ENCODE results near the gene NPAS3.

NPAS3 gene

DNA sequence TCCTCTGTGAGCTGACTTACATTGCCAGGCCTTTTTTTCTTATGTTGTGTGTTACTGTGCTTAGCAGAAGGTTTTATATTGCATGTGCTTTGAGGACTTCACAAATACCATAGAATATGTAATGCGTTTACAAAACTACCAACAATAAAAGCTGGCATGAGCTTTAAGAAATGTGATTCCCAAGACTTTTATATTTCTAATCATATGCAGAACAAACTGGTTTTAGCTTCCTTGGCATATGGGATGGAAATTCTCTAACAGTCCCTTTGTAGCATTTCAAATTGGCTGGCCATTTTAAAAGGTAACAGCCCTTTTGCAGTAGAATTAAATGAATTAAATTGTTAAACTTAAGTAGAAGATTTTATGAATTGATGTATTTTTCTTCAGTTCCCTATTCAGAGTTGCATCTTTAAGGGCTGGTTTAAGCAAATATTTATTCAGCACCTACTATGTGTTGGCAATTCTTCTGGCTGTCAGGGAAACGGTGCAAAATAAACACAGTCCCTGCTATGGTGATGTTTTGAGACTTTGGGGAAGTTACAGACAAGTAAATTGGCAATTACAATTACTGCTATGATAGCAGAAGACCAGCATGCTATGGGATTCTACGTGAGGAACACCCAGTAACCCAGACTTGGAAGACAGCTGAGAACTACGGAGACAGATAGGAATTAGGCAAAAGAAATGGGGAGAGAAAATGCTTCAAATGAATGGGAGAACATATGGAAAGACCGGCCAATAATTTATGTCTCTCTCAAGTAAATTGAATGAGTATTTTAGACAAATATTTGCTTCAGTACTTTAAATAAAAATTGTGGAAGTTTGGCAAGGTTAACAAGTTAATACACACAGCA is 565.8 kb downstream of the NPAS3 start:
- no peak for DNase-seq (ENCODE audit: low read depth)
- in situ Hi-C loops (cut with HindIII; ENCODE audit: low sequenced_read_pairs): no loop called here

DNA sequence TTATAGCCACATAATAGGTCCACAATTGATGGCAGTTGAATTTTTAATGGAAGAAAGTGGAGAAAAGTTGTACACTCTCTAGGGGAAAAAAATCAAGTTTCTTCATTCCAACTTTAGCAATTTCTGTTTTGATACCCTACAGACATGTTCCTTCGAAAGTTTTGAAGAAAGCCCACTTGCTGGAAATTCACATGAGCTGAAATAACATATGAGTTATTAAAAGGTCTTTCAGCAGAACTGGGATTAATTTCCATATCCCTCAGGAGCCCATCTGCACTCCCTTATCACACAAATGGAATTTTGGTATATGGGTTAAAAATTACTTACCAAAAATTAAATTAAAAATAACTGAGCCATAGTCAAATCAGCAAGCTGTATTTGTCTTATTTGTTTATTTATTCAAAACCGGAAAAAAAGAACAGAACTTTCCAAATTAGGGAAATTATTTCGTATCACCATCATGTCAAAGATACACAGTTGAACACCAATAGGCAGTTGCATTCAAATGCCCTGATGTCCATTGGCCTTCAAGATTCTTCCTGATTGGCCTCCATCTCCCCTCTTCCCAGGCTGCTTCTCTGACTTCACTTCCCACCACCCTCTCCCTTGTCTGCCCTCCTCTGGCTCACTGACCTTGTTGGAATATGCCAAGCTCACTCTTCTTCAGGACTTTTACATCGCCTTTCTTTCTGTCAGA is 566.7 kb downstream of the NPAS3 start:
- no peak overlapping the region for H3K4me3 ChIP-seq (ENCODE audit: low read depth, low read length)
- no peak for DNase-seq (ENCODE audit: low read depth)
- in situ Hi-C loops (cut with HindIII; ENCODE audit: low sequenced_read_pairs): no loop called here
- TF ChIP-seq, protein P1, sequence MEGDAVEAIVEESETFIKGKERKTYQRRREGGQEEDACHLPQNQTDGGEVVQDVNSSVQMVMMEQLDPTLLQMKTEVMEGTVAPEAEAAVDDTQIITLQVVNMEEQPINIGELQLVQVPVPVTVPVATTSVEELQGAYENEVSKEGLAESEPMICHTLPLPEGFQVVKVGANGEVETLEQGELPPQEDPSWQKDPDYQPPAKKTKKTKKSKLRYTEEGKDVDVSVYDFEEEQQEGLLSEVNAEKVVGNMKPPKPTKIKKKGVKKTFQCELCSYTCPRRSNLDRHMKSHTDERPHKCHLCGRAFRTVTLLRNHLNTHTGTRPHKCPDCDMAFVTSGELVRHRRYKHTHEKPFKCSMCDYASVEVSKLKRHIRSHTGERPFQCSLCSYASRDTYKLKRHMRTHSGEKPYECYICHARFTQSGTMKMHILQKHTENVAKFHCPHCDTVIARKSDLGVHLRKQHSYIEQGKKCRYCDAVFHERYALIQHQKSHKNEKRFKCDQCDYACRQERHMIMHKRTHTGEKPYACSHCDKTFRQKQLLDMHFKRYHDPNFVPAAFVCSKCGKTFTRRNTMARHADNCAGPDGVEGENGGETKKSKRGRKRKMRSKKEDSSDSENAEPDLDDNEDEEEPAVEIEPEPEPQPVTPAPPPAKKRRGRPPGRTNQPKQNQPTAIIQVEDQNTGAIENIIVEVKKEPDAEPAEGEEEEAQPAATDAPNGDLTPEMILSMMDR (IDR thresholded peaks at IDR 0.05; ENCODE audit: low read depth, low read length, missing control alignments): no peak

More for the DNA sequence above, 565.8 kb downstream of the NPAS3 start:
- TF ChIP-seq, protein P1 (IDR thresholded peaks at IDR 0.05; ENCODE audit: low read depth, low read length, missing control alignments): no peak
- no peak overlapping the region for H3K4me3 ChIP-seq (ENCODE audit: low read depth, low read length)

DNA sequence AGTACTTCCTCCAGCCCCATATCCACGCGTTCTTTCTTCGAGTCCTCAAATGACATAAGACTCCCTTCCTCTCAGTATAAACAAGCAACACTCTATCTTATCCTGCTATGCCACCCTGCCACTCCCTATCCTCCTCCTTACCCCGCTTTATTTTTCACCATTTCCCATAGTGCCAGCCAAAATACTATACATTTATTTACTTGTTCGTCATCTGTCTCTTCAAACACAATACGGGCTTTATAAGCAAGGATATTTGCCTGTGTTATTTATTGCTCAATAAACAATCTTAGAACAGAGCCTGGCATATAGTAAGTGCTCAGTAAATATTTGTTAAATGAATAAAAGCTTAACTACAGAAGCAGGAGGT is 567.3 kb downstream of the NPAS3 start:
- in situ Hi-C loops (cut with HindIII; ENCODE audit: low sequenced_read_pairs): no loop called here
- DNase-seq (ENCODE audit: low read depth): no peak
- TF ChIP-seq, protein P1 (IDR thresholded peaks at IDR 0.05; ENCODE audit: low read depth, low read length, missing control alignments): no peak

DNA sequence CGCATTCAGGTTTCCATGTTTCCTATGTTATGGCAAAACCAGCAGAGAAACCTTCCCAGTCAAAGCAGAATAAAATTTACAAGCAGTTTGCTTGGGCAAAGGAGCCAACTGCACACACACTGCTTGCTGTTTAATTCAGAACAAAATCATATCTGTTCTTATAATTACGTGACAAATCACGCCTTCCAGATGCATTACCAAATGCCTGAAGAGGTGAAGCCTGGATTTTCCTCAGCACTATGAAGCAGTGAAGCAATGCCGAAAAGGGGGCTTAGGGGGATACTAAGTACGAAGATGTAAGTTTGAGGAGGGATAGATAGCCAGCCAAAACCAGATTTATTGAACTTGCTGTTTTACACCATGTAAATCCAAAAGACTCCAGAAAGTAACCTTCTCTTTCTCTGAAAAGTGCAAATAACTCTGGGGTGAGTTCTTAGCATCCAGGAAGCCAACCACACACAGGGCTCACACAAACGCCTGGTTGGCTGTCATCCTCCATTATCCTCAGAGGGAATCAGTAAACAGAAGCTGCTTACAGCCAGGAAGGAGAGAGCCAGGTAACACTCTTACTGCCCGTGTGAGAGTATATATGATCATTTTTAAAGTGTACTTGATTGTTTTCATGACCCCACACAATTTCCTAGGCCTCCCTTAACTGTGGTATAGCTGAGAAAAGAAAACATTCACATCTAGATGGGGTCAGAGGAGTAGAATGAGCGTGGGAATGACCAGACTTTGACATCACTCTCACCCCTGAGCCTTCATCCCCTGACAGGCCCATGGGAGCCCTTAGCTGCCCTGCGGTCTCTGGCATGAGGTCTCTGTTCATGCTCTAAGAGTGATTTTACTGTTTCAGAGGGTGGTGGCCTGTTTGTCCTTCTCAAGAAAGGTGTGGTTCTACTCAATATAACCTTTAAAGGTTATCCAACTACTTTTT is 569.7 kb downstream of the NPAS3 start:
- no peak overlapping the region for H3K4me3 ChIP-seq (ENCODE audit: low read depth, low read length)
- in situ Hi-C loops (cut with HindIII; ENCODE audit: low sequenced_read_pairs): no loop called here
- DNase-seq (ENCODE audit: low read depth): no peak
- TF ChIP-seq, protein P1 (IDR thresholded peaks at IDR 0.05; ENCODE audit: low read depth, low read length, missing control alignments): no peak

More for the DNA sequence above, 567.3 kb downstream of the NPAS3 start:
- no peak overlapping the region for H3K4me3 ChIP-seq (ENCODE audit: low read depth, low read length)

DNA sequence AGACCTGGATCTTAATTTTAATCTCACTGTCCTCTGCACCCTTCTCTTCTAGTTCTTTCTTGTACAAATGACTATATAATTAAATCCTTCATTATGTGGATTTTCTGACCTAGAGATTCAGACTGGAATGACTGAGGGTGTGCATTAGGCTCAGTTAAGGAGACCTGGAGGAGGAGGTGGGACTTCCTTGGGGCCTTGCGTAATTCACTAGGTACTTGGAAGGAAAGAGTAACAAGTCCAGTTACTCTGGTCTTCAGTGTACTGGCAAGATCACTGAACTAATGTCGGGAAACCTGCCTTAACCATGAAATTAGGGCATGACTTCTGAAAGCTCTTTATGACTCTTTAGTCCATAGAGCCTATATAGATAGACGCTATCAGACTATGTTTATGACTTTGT is 570.8 kb downstream of the NPAS3 start:
- TF ChIP-seq, protein P1 (IDR thresholded peaks at IDR 0.05; ENCODE audit: low read depth, low read length, missing control alignments): no peak
- in situ Hi-C loops (cut with HindIII; ENCODE audit: low sequenced_read_pairs): no loop called here
- no peak overlapping the region for H3K4me3 ChIP-seq (ENCODE audit: low read depth, low read length)
- DNase-seq (ENCODE audit: low read depth): no peak

DNA sequence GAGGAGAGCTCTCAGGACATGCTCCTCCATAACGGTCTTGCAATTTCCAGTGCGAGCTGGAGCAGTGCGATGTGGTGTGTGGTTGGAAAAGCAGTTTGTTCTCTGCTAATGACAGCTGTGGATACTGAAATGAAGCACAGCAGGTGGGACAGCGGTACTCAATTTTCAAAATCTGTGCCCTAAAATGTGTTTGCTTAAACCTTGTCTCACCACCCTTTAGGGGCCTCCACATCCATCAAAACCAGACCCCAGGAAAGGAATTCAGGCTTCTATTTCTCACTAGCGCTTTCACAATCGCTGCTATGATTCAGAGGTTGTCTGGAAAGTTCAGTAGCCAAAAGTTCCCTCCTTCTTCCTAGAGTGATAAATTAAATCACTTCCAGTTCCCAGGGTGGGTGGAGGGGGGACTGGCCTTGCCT is 571.4 kb downstream of the NPAS3 start:
- TF ChIP-seq, protein P1 (IDR thresholded peaks at IDR 0.05; ENCODE audit: low read depth, low read length, missing control alignments): no peak
- peak; percentile 82 for DNase-seq (ENCODE audit: low read depth)
- H3K4me3 ChIP-seq (ENCODE audit: low read depth, low read length): no peak overlapping the region
- in situ Hi-C loops (cut with HindIII; ENCODE audit: low sequenced_read_pairs): loop anchor here (5.0 kb wide), 1 partner anchor 107 kb away; no protein-coding TSS in a partner anchor

Measured in astrocyte of the cerebellum (primary cell).